NCI-H1417 (cell line): Measurements from ENCODE around the gene POFUT1.
A peak's percentile ranks its signal among the peaks of the same experiment; 100 is the strongest.
"Not testable (repeated sequence)": the region's sequence is repeated elsewhere in the genome, so short reads cannot be mapped to it uniquely, and the experiment has no call there.

ENCODE experiments used
- DNase-seq, 3 experiments: peaks; one replicate each; lab custom pipeline; 2025; lab: John Stamatoyannopoulos, UW

POFUT1 gene

GRCh38 chr20:32207626-32208498 lies at the start of gene POFUT1, which contains the start of gene PLAGL2:
POFUT1 (plus strand) TSS chr20:32207880; CDS start chr20:32207942, 62 bp downstream.
PLAGL2 (minus strand) TSS chr20:32207743; CDS start chr20:32202178, 5,565 bp downstream.
- DNase-seq, result peak; percentile 91 to 95 (median 94)

DNA sequence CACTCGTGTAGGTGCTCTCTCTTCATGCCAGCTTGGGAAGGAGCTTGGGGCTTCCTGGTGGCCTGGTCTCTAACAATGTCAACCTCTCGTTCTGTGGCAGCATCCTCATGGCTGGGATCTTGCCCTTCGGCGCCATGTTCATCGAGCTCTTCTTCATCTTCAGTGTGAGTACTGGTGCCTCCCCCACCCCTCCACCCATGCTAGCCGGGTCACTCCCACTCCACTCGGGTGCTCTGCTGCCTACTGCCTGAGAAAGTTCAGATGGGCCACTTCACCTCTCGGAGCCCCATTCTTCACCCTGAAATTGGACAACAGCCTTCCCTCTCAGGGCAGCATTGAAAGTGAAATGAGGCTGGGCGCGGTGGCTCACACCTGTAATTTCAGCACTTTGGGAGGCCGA lies 49.3 kb upstream of the POFUT1 start:
- DNase-seq, result no peak

- no peak for DNase-seq
These were observed 48.6 kb upstream of the POFUT1 start for GRCh38 chr20:32158943-32159660.

DNA sequence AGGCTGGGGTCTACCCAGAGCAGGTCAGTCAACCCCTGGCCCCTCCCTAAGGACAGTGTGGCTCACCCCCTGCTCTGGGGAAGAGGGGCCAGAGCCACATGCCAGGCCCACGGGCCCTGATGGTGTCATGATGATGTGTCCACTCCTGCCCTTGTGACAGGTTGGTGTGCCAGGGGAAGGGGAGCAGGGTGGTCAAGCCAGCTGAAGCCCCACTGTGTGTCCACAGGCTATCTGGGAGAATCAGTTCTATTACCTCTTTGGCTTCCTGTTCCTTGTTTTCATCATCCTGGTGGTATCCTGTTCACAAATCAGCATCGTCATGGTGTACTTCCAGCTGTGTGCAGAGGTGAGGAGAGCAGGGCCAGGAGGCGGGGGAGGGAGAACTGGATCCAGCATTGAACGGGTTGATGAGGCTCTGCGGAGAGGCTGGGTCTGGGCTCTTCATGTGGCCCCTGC lies 47.9 kb upstream of the POFUT1 start:
- no peak for DNase-seq

GRCh38 chr20:32160341-32160740 lies 47.3 kb upstream of the POFUT1 start:
- no peak for DNase-seq

DNA sequence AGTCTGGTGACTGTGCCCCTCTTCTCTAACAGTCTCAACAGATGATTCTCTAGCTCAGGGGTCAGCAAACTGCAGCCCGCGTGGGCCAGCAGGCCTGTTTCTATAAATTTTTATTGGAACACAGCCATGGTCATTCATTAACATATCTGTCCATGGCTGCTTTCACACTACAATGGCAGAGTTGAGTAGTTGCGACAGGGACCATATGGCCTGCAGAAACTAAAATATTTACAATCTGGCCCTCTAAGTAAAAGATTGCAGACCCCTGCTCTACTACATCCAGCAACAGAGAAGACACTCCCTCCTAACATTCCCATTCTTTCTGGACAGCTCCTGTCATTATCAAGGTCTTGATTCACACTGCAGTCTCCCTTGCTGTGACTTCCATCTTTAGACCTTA lies 45.3 kb upstream of the POFUT1 start:
- DNase-seq, result no peak

DNA sequence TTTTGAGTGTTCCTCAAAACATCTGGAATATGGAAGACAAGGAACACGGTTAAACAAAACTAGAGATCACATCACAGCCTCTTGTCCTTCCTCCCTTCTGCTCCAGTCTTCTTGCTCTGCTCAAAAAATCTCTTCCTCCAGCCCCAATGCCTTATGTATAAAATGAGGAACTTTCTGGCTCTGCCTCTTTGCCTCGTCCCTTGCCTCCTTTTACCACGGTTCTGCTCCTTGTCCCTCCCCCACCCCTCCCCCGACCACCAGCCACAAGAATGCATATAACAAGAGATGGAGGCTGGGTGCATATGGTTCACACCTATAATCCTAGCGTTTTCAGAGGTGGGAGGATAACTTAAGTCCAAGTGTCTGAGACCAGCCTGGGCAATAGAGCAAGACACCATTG lies 43.7 kb upstream of the POFUT1 start:
- DNase-seq, result no peak

- DNase-seq, result no peak
These were observed 42.5 kb upstream of the POFUT1 start for GRCh38 chr20:32164984-32165735.

DNA sequence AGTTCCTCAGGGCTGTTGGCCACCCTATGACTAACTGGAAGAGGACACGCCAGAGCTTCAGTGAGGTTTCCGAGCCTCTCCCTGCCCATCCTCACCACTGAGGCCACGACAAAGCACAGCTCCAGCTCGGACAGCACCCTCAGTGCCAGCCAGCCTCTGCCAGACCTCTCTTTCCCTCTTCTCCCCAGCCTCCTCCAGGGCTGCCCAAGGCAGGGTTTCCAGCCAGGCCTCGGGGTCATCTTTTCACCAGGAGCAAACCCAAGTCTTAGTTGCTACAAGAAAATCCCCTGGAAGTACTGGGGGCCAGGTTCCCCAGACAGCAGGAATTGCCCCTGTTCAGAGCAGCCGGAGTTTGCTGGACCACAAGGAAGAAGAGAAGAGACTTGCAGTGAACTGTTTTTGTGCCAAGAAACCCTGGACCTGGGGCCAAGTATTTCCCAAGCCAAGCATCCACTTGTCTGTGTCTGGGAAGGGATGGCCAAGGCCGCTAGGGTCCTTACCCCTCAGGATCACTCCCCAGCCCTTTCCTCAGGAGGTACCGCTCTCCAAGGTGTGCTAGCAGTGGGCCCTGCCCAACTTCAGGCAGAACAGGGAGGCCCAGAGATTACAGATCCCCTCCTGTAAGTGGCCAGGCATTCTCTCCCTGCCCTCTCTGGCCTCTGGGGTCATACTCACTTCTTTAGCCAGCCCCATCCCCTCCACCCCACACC lies 41.7 kb upstream of the POFUT1 start:
- no peak for DNase-seq

- no peak for DNase-seq
These were observed 40.1 kb upstream of the POFUT1 start for GRCh38 chr20:32167552-32167951.

DNA sequence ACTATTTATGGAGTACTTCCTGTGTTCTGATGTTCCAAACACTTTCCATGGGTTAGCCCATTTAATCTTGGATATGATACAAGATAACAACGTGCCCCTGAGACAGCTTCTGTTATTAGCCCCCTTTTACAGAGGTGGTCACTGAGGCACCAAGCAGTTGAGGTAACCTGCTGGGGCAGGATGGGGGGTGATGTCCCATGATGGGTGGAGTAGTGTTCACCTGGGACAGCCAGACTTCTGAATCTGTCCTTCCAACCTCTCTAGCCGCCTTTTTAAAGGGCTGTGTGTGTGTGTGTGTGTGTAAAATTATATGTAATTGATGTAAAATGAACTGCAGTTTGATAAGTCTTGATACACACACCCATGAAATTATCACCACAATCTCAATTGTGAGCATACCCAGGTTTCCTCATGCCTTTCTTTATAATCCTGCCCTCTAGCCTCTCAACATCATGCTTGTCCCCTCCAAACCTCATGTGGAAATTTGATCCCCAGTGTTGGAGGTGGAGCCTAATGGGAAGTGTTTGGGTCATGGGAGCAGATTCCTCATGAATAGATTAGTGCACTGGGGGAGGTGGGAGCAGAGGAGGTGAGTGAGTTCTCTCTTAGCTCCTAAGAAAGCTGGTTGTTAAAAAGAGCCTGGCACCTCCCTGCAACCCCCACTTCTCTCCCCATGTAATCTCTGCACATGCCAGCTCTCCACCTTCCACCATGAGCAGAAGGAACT lies 39.3 kb upstream of the POFUT1 start:
- DNase-seq, result peak in 1 of 3 experiments; percentile 43

GRCh38 chr20:32177696-32178095 lies 30.0 kb upstream of the POFUT1 start:
- DNase-seq, result not testable (repeated sequence)

DNA sequence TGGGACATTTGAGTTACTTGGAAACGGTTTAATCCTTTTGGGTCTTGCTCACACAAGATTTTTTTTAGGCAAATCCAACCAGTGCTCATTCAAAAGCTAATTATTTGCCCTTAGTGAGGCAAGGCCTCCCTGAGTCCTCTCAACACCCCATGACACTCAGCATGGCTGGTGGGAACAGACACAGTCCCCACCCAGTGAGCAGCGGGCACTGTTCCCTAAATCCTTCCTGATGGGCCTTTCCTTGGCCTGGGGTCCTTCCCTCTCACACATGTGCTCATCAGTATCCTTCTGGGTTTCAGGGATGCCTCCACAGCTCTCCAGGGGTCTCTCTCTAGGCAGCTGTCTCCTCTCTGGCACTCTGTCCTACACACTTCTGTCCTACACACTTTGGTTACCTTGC lies 28.2 kb upstream of the POFUT1 start:
- no peak for DNase-seq

- DNase-seq, result no peak
These were observed 27.7 kb upstream of the POFUT1 start for GRCh38 chr20:32179934-32180333.

- no peak for DNase-seq
These were observed 26.1 kb upstream of the POFUT1 start for GRCh38 chr20:32181606-32182005.

GRCh38 chr20:32183947-32184635 lies 23.6 kb upstream of the POFUT1 start:
- DNase-seq, result no peak

DNA sequence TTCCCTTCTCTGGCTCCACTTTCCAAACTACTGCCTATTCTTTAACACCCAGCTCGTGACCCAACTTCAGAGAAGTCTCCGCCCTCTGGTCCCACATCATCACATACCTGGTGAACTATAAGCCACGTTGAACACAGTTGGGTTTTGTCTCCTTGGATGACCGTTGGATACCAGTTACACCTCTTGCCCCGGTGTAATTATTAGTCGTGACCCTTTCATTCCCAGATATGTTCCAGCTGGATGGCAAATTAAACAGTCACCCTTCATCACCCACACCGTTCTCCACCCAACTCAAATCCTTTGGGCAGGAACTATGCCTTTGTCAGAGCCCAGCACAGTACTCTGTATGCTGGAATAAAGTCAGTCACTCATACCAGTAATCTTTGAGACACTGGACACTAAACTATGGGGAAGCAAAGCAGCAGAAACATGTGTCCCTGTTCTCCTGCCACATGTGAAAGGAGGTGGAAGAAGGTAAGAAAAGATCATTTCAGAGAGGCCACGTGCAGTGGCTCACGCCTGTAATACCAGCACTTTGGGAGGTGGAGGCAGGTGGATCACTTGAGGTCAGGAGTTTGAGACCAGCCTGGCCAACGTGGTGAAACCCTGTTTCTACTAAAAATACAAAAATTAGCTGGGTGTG lies 22.6 kb upstream of the POFUT1 start:
- DNase-seq, result no peak

- DNase-seq, result no peak
These were observed 21.2 kb upstream of the POFUT1 start for GRCh38 chr20:32186506-32186905.

DNA sequence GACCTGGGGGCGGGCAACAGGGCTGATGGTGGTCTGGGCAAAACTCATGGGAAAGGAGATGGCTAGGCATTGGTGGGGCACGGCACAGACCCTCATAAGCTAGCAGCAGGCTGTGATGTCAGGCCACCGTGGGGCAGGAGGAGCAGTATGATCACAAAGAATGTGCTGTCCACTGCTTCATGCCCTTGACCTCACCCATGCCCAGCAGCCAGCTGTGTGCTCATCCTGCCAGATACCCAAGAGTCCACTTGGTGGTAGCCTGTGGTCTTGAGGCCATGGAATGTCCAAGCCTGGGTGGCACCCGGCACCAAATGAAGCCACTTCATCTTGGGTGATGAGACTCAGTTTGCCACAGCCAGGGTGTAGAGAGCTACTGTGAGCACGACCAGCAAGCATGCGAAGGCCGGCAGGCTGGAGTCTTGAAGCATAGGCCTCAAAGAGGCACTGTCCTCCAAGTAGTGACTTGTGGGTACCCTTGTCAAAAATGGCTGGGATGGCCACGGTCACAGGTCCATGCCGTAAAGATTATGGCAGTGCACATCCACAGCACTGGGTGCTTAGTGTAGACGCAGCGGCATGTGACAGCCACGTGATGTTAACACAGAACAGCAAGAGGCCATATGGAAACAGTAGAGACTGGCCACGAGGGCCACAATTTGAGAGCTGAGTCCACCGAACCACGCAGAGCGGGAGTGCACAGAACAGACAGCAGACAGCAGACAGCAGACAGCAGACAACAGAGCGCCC lies 19.1 kb upstream of the POFUT1 start:
- no peak for DNase-seq
